Nephron (organoid): Measurements from ENCODE around the gene SNRK.
A peak's percentile ranks its signal among the peaks of the same experiment; 100 is the strongest.

Experiments used
- H3K27ac Mint-ChIP-seq, 3 experiments: 2 replicates each; pipeline ENCODE4 v1.8.0; 2020; ENCODE audit warnings: mixed read lengths in 3 of 3, mild to moderate bottlenecking in 2 of 3, moderate library complexity in 1 of 3
- H3K27me3 Mint-ChIP-seq: 2 replicates; pipeline ENCODE4 v1.8.0; 2021; ENCODE audit warnings: low read depth, mild to moderate bottlenecking, moderate library complexity, mixed read lengths
- H3K36me3 Mint-ChIP-seq: 2 replicates; pipeline ENCODE4 v1.8.0; 2020; ENCODE audit warnings: low read depth, mixed read lengths
- H3K4me1 Mint-ChIP-seq: 2 replicates; pipeline ENCODE4 v1.8.0; 2020; ENCODE audit warnings: mixed read lengths
- H3K4me3 Mint-ChIP-seq, 3 experiments: 2 replicates each; pipeline ENCODE4 v1.8.0; 2020; ENCODE audit warnings: mild to moderate bottlenecking in 3 of 3, mixed read lengths in 3 of 3, moderate library complexity in 2 of 3
- H3K9me3 Mint-ChIP-seq: 2 replicates; pipeline ENCODE4 v1.8.0; 2020; ENCODE audit warnings: mixed read lengths
- CTCF ChIP-seq, 3 experiments: fragments of 200-600 bp; sonication (generic); IDR thresholded peaks; one replicate each; pipeline ENCODE4 v1.5.0; 2021; ENCODE audit warnings: antibody characterized with exemption in 3 of 3; ENCODE audit not compliant: unreplicated experiment in 3 of 3

Gene SNRK

GRCh38 chr3:43304126-43304525 lies 17.8 kb downstream of the SNRK start:
- TF ChIP-seq CTCF (IDR thresholded peaks at IDR 0.05; ENCODE audit: unreplicated experiment in 3 of 3), result no peak
- H3K27ac Mint-ChIP-seq, result no peak overlapping the region
- no peak overlapping the region for H3K4me3 Mint-ChIP-seq
- no peaks in the 10 kb centered on the region for H3K9me3 Mint-ChIP-seq
- peaks cover 50% of the 10 kb centered on the region for H3K36me3 Mint-ChIP-seq
- H3K4me1 Mint-ChIP-seq, result no peaks in the 10 kb centered on the region
- H3K27me3 Mint-ChIP-seq, result no peaks in the 10 kb centered on the region

GRCh38 chr3:43307226-43307625 lies 20.9 kb downstream of the SNRK start:
- Mint-ChIP-seq H3K36me3 (peaks cover 69% of the 10 kb centered on the region), H3K9me3 (no peaks in the 10 kb centered on the region), H3K27me3 (no peaks in the 10 kb centered on the region), H3K27ac (no peak overlapping the region), H3K4me1 (no peaks in the 10 kb centered on the region), H3K4me3 (no peak overlapping the region)
- TF ChIP-seq CTCF (IDR thresholded peaks at IDR 0.05; ENCODE audit: unreplicated experiment in 3 of 3), result no peak

GRCh38 chr3:43307649-43308048 lies 21.3 kb downstream of the SNRK start:
- H3K27ac Mint-ChIP-seq, result no peak overlapping the region
- H3K36me3 Mint-ChIP-seq, result peaks cover 68% of the 10 kb centered on the region
- H3K4me1 Mint-ChIP-seq, result no peaks in the 10 kb centered on the region
- TF ChIP-seq CTCF (IDR thresholded peaks at IDR 0.05; ENCODE audit: unreplicated experiment in 3 of 3), result no peak
- no peaks in the 10 kb centered on the region for H3K27me3 Mint-ChIP-seq
- H3K9me3 Mint-ChIP-seq, result no peaks in the 10 kb centered on the region
- H3K4me3 Mint-ChIP-seq, result no peak overlapping the region

- no peak overlapping the region for H3K27ac Mint-ChIP-seq
- no peak overlapping the region for H3K4me3 Mint-ChIP-seq
- no peaks in the 10 kb centered on the region for H3K27me3 Mint-ChIP-seq
- no peak for TF ChIP-seq CTCF (IDR thresholded peaks at IDR 0.05; ENCODE audit: unreplicated experiment in 3 of 3)
- H3K9me3 Mint-ChIP-seq, result no peaks in the 10 kb centered on the region
- no peaks in the 10 kb centered on the region for H3K4me1 Mint-ChIP-seq
- H3K36me3 Mint-ChIP-seq, result peaks cover 56% of the 10 kb centered on the region
Measured at GRCh38 chr3:43309372-43310305, 23.3 kb downstream of the SNRK start.

- Mint-ChIP-seq H3K4me3 (no peak overlapping the region), H3K27ac (peak overlapping the region; percentile 21 to 72 (median 70)), H3K36me3 (peaks cover 24% of the 10 kb centered on the region), H3K4me1 (peaks cover 13% of the 10 kb centered on the region), H3K9me3 (peaks cover 2% of the 10 kb centered on the region), H3K27me3 (no peaks in the 10 kb centered on the region)
- TF ChIP-seq CTCF (IDR thresholded peaks at IDR 0.05; ENCODE audit: unreplicated experiment in 3 of 3), result no peak
Measured at GRCh38 chr3:43316783-43317460, 30.6 kb downstream of the SNRK start.
